H1 (cell line): Measurements from ENCODE around the gene CYP27B1. TPM values are rescaled to one million over a fixed set of nuclear protein-coding genes. Genes with fewer than 3 reads are reported as not detected.

Source experiments
- CTCF ChIA-PET: fragments of 300-600 bp; sonication (Branson Sonifier 250); formaldehyde crosslinking; loops from one replicate; lab custom pipeline; 2021; ENCODE audit not compliant: partially characterized antibody; lab: Charles Lee
- POLR2A ChIA-PET: fragments of 300-600 bp; sonication (Branson Sonifier 250); formaldehyde crosslinking; loops from one replicate; lab custom pipeline; 2021; ENCODE audit warnings: inconsistent platforms; ENCODE audit not compliant: partially characterized antibody; lab: Charles Lee
- DNase-seq, 2 experiments: peaks; one replicate each; pipeline versions ENCODE4 v3.0.0 to v3.0.0-alpha.2; 2010 to 2022; ENCODE audit warnings: low spot score in 2 of 2, low read depth in 1 of 2, mixed read lengths in 1 of 2
- FAIRE-seq: peaks from 2 replicates; lab custom pipeline; 2011; peaks lifted over from hg19 to GRCh38; lab: Jason Lieb, UNC
- H2AFZ ChIP-seq: 2 replicates; pipeline ENCODE4 v1.8.1; 2012; ENCODE audit warnings: low read length, inconsistent platforms
- H2AK5ac ChIP-seq: 2 replicates; pipeline ENCODE4 v1.6.1; 2013; ENCODE audit warnings: low read depth, low read length
- H2BK120ac ChIP-seq: replicated peaks from 2 replicates; pipeline ENCODE3; 2013; ENCODE audit warnings: low read depth, low read length, inconsistent platforms
- H2BK12ac ChIP-seq: 2 replicates; pipeline ENCODE4 v1.6.1; 2013; ENCODE audit warnings: low read depth, low read length
- H2BK15ac ChIP-seq: 2 replicates; pipeline ENCODE4 v1.6.1; 2013; ENCODE audit warnings: low read length
- H2BK20ac ChIP-seq: 2 replicates; pipeline ENCODE4 v1.6.1; 2013; ENCODE audit warnings: low read length
- H2BK5ac ChIP-seq: 2 replicates; pipeline ENCODE4 v1.6.1; 2013; ENCODE audit warnings: low read depth, low read length
- H3K14ac ChIP-seq: 2 replicates; pipeline ENCODE4 v1.6.1; 2013; ENCODE audit warnings: inconsistent platforms; ENCODE audit not compliant: insufficient read length
- H3K18ac ChIP-seq: 2 replicates; pipeline ENCODE4 v1.6.1; 2013; ENCODE audit warnings: low read length; ENCODE audit errors: extremely low read depth
- H3K23ac ChIP-seq: 2 replicates; pipeline ENCODE4 v1.6.1; 2013; ENCODE audit warnings: inconsistent platforms; ENCODE audit not compliant: insufficient read length
- H3K23me2 ChIP-seq: 2 replicates; pipeline ENCODE4 v1.6.1; 2013; ENCODE audit warnings: low read depth, low read length
- H3K27ac ChIP-seq: 2 replicates; pipeline ENCODE4 v1.6.1; 2011; ENCODE audit warnings: low read depth, low read length, inconsistent platforms
- H3K27me3 ChIP-seq, 4 experiments: replicated peaks in 1 of 4; 1 replicate in 1 of 4; 2 replicates in 3 of 4; pipeline versions ENCODE4 v1.6.1 to v1.8.1; 2011 to 2013; ENCODE audit warnings: low read length in 3 of 4, mild to moderate bottlenecking in 3 of 4, inconsistent platforms in 2 of 4, mixed read lengths in 2 of 4, moderate library complexity in 1 of 4; ENCODE audit not compliant: control insufficient read depth in 3 of 4, insufficient read depth in 3 of 4; ENCODE audit errors: extremely low read depth in 1 of 4
- H3K36me3 ChIP-seq, 4 experiments: 2 replicates each; pipeline versions ENCODE4 v1.6.1 to v1.8.1; 2011 to 2013; ENCODE audit warnings: mild to moderate bottlenecking in 4 of 4, low read length in 3 of 4, moderate library complexity in 2 of 4, control low read depth in 1 of 4, inconsistent platforms in 1 of 4; ENCODE audit not compliant: insufficient read depth in 4 of 4, control insufficient read depth in 2 of 4
- H3K4ac ChIP-seq: replicated peaks from 2 replicates; pipeline ENCODE3; 2013; ENCODE audit warnings: low read length, low read depth, mixed read lengths, inconsistent platforms; ENCODE audit not compliant: insufficient read length
- H3K4me1 ChIP-seq, 4 experiments: replicated peaks in 1 of 4; 1 replicate in 1 of 4; 2 replicates in 3 of 4; pipeline versions ENCODE4 v1.6.1 to v1.8.1; 2011 to 2013; ENCODE audit warnings: low read length in 3 of 4, inconsistent platforms in 2 of 4, mixed read lengths in 1 of 4; ENCODE audit not compliant: insufficient read depth in 4 of 4, control insufficient read depth in 3 of 4
- H3K4me2 ChIP-seq, 2 experiments: 2 replicates each; pipeline versions ENCODE4 v1.6.1 to v1.8.1; 2011 to 2013; ENCODE audit warnings: low read depth in 2 of 2, low read length in 2 of 2, control low read depth in 1 of 2, inconsistent platforms in 1 of 2, mild to moderate bottlenecking in 1 of 2; ENCODE audit not compliant: insufficient read depth in 1 of 2
- H3K4me3 ChIP-seq, 4 experiments: fragments of 200-600, 300-600 bp in 1 of 4; sonication (generic), shearing (Covaris generic), sonication (Bioruptor Twin) in 1 of 4; 2 replicates each; pipeline versions ENCODE4 v1.5.1 to v1.8.1; 2011 to 2016; ENCODE audit warnings: low read length in 4 of 4, low read depth in 3 of 4, control low read depth in 2 of 4, inconsistent platforms in 2 of 4, mild to moderate bottlenecking in 2 of 4, mixed read lengths in 1 of 4, moderate library complexity in 1 of 4; ENCODE audit not compliant: insufficient read depth in 2 of 4; ENCODE audit errors: extremely low read depth in 1 of 4
- H3K56ac ChIP-seq: replicated peaks from 2 replicates; pipeline ENCODE3; 2013; ENCODE audit warnings: low read depth, mild to moderate bottlenecking, mixed read lengths, low read length, inconsistent platforms; ENCODE audit not compliant: insufficient read length
- H3K79me1 ChIP-seq: 2 replicates; pipeline ENCODE4 v1.6.1; 2013; ENCODE audit warnings: low read depth, low read length, control low read depth
- H3K79me2 ChIP-seq, 2 experiments: 2 replicates each; pipeline versions ENCODE4 v1.6.1 to v1.8.1; 2012 to 2013; ENCODE audit warnings: low read length in 2 of 2, mild to moderate bottlenecking in 2 of 2, inconsistent platforms in 1 of 2; ENCODE audit not compliant: insufficient read depth in 2 of 2, control insufficient read depth in 1 of 2
- H3K9ac ChIP-seq, 4 experiments: replicated peaks in 1 of 4; 1 replicate in 1 of 4; 2 replicates in 3 of 4; pipeline versions ENCODE4 v1.6.1 to v1.8.1; 2011 to 2013; ENCODE audit warnings: low read depth in 3 of 4, low read length in 3 of 4, control low read depth in 2 of 4, mild to moderate bottlenecking in 2 of 4, moderate library complexity in 2 of 4, inconsistent platforms in 1 of 4; ENCODE audit errors: extremely low read depth in 1 of 4
- H3K9me3 ChIP-seq, 2 experiments: 2 replicates each; pipeline versions ENCODE4 v1.6.1 to v1.8.1; 2012 to 2013; ENCODE audit warnings: mild to moderate bottlenecking in 2 of 2, moderate library complexity in 2 of 2, control low read depth in 1 of 2, inconsistent platforms in 1 of 2, low read depth in 1 of 2, low read length in 1 of 2, mixed read lengths in 1 of 2; ENCODE audit not compliant: insufficient read depth in 2 of 2
- H4K20me1 ChIP-seq, 2 experiments: replicated peaks in 1 of 2; 2 replicates each; pipeline versions ENCODE3 to v1.8.1; 2011 to 2013; ENCODE audit warnings: inconsistent platforms in 2 of 2, low read length in 2 of 2, mild to moderate bottlenecking in 1 of 2; ENCODE audit not compliant: insufficient read depth in 2 of 2, control insufficient read depth in 1 of 2
- H4K5ac ChIP-seq: 2 replicates; pipeline ENCODE4 v1.6.1; 2013; ENCODE audit warnings: low read length, low read depth, mixed read lengths, inconsistent platforms; ENCODE audit not compliant: insufficient read length
- H4K8ac ChIP-seq: 2 replicates; pipeline ENCODE4 v1.8.0; 2013; ENCODE audit warnings: mild to moderate bottlenecking, moderate library complexity, low read length, inconsistent platforms; ENCODE audit not compliant: insufficient read depth; ENCODE audit errors: extremely low read depth
- H4K91ac ChIP-seq: replicated peaks from 2 replicates; pipeline ENCODE3; 2013; ENCODE audit warnings: low read length, mixed read lengths, inconsistent platforms; ENCODE audit not compliant: insufficient read length
- ATF3 ChIP-seq: IDR thresholded peaks from 2 replicates; pipeline ENCODE4 v1.6.1; 2011; ENCODE audit warnings: low read depth, mild to moderate bottlenecking, low read length; ENCODE audit not compliant: insufficient read depth
- E2F6 ChIP-seq: IDR thresholded peaks from 2 replicates; pipeline ENCODE4 v1.6.1; 2012; ENCODE audit warnings: inconsistent platforms
- EP300 ChIP-seq, 2 experiments: IDR thresholded peaks; 1 replicate in 1 of 2; 2 replicates in 1 of 2; pipeline ENCODE4 v1.6.1; 2011 to 2012; ENCODE audit warnings: low read depth in 2 of 2, low read length in 2 of 2, mild to moderate bottlenecking in 2 of 2, borderline replicate concordance in 1 of 2, inconsistent platforms in 1 of 2, moderate library complexity in 1 of 2
- EZH2 ChIP-seq: fragments of 200-600 bp; sonication (generic); IDR thresholded peaks from 2 replicates; pipeline ENCODE4 v1.7.1; 2012; ENCODE audit warnings: low read depth, mild to moderate bottlenecking, moderate library complexity, low read length, inconsistent platforms; ENCODE audit not compliant: severe bottlenecking
- HDAC6 ChIP-seq: IDR thresholded peaks from one replicate; pipeline ENCODE4 v1.7.1; 2012; ENCODE audit warnings: low read depth, mild to moderate bottlenecking, inconsistent platforms, low read length, moderate library complexity
- JUND ChIP-seq: IDR thresholded peaks from 2 replicates; pipeline ENCODE4 v1.6.1; 2011; ENCODE audit warnings: mild to moderate bottlenecking, improper control_type of control experiment, low read length
- POLR2A ChIP-seq, 2 experiments: IDR thresholded peaks; 1 replicate in 1 of 2; 2 replicates in 1 of 2; pipeline ENCODE4 v1.6.1; 2011; ENCODE audit warnings: low read depth in 2 of 2, low read length in 2 of 2, mild to moderate bottlenecking in 2 of 2; ENCODE audit errors: control extremely low read depth in 1 of 2
- SIN3A ChIP-seq, 2 experiments: IDR thresholded peaks in 1 of 2; conservative IDR thresholded peaks in 1 of 2; 2 replicates each; pipeline ENCODE4 v1.6.1; 2011 to 2012; ENCODE audit warnings: low read length in 2 of 2, improper control_type of control experiment in 1 of 2, low read depth in 1 of 2, mild to moderate bottlenecking in 1 of 2
- SP1 ChIP-seq: IDR thresholded peaks from 2 replicates; pipeline ENCODE4 v1.6.1; 2011; ENCODE audit warnings: low read depth, low read length
- USF2 ChIP-seq: IDR thresholded peaks from 2 replicates; pipeline ENCODE4 v1.6.1; 2011; ENCODE audit warnings: low read length, improper control_type of control experiment
- YY1 ChIP-seq: IDR thresholded peaks from 2 replicates; pipeline ENCODE4 v1.6.1; 2011; ENCODE audit warnings: low read depth, mild to moderate bottlenecking, low read length
- WGBS, 2 experiments: shearing (Covaris generic) in 1 of 2; methylation state at CpG; one replicate each; pipeline versions ENCODE4 v1.1.6 to v1.1.7; 2013 to 2015; ENCODE audit warnings: low lambda C conversion rate in 2 of 2, mixed read lengths in 2 of 2, inconsistent platforms in 1 of 2, low coverage in 1 of 2, missing lambda C conversion rate in 1 of 2; ENCODE audit not compliant: insufficient replicate concordance in 2 of 2, insufficient coverage in 1 of 2, insufficient read length in 1 of 2; ENCODE audit errors: extremely low coverage in 1 of 2, missing lambda C conversion rate in 1 of 2; 5-methylcytosine and 5-hydroxymethylcytosine counted together
- polyA plus RNA-seq, 7 experiments: library from polyadenylated mRNA; depleted of rRNA in 3 of 7; stranded (reverse) in 5 of 7; unstranded in 2 of 7; fragments of >200 nt in 5 of 7; fragments of 200-250 nt in 2 of 7; gene quantifications; 1 replicate in 5 of 7; 2 replicates in 1 of 7; 4 replicates in 1 of 7; pipeline versions ENCODE4 v1.2.1 to v1.2.3, GENCODE V29; 2011 to 2013; ENCODE audit warnings: missing spikeins in 2 of 7, mixed read lengths in 2 of 7
- total RNA-seq: library from RNA; stranded (reverse); fragmentation: NEBNext Ultra II Directional; extraction: Animal tissue kit (Norgen Biotek cat#: 25700); gene quantifications from 2 replicates; pipeline ENCODE4 v1.2.1, GENCODE V29; 2021

The CYP27B1 gene
- total and polyA plus RNA-seq, 2 of the 8 experiments (the other 6 are each of a cell fraction or from before 2014, with no cell fraction given): 2.9 to 3.3 TPM

GRCh38 chr12:57796996-57797395 is 30.1 kb upstream of the CYP27B1 start:
- H3K56ac ChIP-seq: no peak overlapping the region
- no peak overlapping the region for H3K18ac ChIP-seq
- no peaks in the 10 kb centered on the region for H4K20me1 ChIP-seq
- POLR2A ChIA-PET: interaction anchor here (1.6 to 8.0 kb wide), 2 partner anchors 10 to 21 kb away, joined by 5 to 71 read pairs; partner anchors contain the start of gene AVIL
- no peak overlapping the region for H3K14ac ChIP-seq
- H3K79me2 ChIP-seq: no peaks in the 10 kb centered on the region
- H2BK5ac ChIP-seq: no peak overlapping the region
- no peaks in the 10 kb centered on the region; the same call in 1 of the 2 replicates for H3K79me1 ChIP-seq
- no peak overlapping the region for H3K23ac ChIP-seq
- FAIRE-seq: no peak
- H4K91ac ChIP-seq: no peak overlapping the region
- H3K4me2 ChIP-seq: no peak overlapping the region
- H3K9me3 ChIP-seq: no peaks in the 10 kb centered on the region
- no peaks in the 10 kb centered on the region for H3K27me3 ChIP-seq
- no peak overlapping the region for H2BK15ac ChIP-seq
- WGBS, 2 experiments: 96% methylated on average over 1 of the region's 1 CpG; no CpG with 5 or more reads in 1 of the 2 experiments
- H2AK5ac ChIP-seq: no peak overlapping the region
- no peak overlapping the region for H2BK12ac ChIP-seq
- no peak overlapping the region for H3K4me3 ChIP-seq
- H2AFZ ChIP-seq: no peak overlapping the region
- H2BK20ac ChIP-seq: no peak overlapping the region
- H4K8ac ChIP-seq: no peak overlapping the region
- H3K4me1 ChIP-seq: no peaks in the 10 kb centered on the region
- no peak overlapping the region for H2BK120ac ChIP-seq
- H3K36me3 ChIP-seq: peaks cover 2 to 32% (median 17%) of the 10 kb centered on the region in 4 experiments; a peak in 7 of 8 replicates
- no peak overlapping the region for H3K27ac ChIP-seq
- no peaks in the 10 kb centered on the region for H3K23me2 ChIP-seq
- H3K4ac ChIP-seq: no peak overlapping the region
- CTCF ChIA-PET: interaction anchor here (1.1 kb wide), 2 partner anchors 10 to 14 kb away, joined by 3 to 4 read pairs; partner anchors contain the start of gene TSFM
- H4K5ac ChIP-seq: no peak overlapping the region
- DNase-seq: no peak
- H3K9ac ChIP-seq: no peak overlapping the region
- TF ChIP-seq HDAC6 (no peak), EZH2 (no peak), JUND (no peak), POLR2A (IDR thresholded peaks at IDR 0.05; ENCODE audit: control extremely low read depth in 1 of 2, low read depth in 2 of 2, low read length in 2 of 2) (no peak), ATF3 (no peak), EP300 (IDR thresholded peaks at IDR 0.05; ENCODE audit: borderline replicate concordance in 1 of 2, low read depth in 2 of 2, low read length in 2 of 2) (no peak), USF2 (no peak), E2F6 (no peak), SP1 (no peak), SIN3A (conservative IDR thresholded peaks at IDR 0.05 in 1 of 2, IDR thresholded peaks at IDR 0.05 in 1 of 2; ENCODE audit: low read depth in 1 of 2, low read length in 2 of 2) (no peak), YY1 (no peak)
